ENCODE data around the gene WASHC4.

Gene WASHC4

DNA sequence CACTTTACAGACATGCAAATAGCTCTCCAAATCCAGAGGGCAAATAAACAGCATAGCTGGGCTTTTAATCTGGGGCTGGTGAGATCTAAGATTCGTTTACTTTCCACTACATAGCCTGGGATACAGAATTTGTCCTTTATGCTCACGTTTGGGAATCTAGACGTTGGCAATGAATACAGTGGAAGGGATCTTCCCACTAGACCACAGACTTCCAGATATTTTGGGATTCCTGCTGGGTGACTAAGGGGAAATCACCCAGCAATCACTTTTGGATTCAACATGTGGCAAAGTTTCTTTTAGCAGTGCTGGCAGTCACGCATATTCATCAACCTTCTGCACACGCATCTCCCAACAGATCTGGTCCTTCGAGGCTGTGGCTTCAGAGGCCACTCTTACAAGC lies 104.9 kb downstream of the WASHC4 start:
- no peak for DNase-seq (ENCODE audit: low read depth)

- no peak for DNase-seq (ENCODE audit: low read depth)
Observed at GRCh38 chr12:105214148-105214547, 106.6 kb downstream of the WASHC4 start.

GRCh38 chr12:105214670-105215375 lies 107.3 kb downstream of the WASHC4 start:
- DNase-seq (ENCODE audit: low read depth), result no peak

DNA sequence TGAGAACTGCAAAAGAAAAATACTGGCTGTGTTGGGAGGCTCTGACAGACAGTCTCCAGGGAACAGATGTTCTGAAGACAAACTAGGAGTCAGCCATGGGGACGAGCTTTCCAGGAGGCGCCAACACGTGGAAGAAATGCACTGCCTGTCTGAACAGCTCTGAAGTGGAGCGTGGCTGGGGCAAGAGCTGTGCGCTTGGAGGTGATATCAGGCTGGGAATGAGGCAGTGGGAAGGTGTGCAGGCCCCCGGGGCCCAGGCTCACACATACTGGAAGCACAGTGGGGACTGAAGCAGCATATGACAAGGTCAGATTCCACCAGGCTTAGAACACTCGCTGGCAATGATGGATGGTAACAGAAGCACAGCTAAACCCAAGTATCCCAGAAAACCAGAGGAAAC lies 110.9 kb downstream of the WASHC4 start:
- no peak for DNase-seq (ENCODE audit: low read depth)

Data from stimulated activated CD8-positive, alpha-beta memory T cell treated with anti-CD3 and anti-CD28 coated beads, Interleukin-12 subunit alpha, Interleukin-12 subunit beta, amount 100 ng/mL, for 1 hour (primary cell).